Keratinocyte (primary cell): ENCODE measurements around the gene HBA2. TPM values are rescaled to one million over a fixed set of nuclear protein-coding genes. Genes with fewer than 3 reads are reported as not detected.

ENCODE experiments used
- DNase-seq: peaks from one replicate; pipeline ENCODE4 v3.0.0-alpha.2; 2011; ENCODE audit warnings: low read depth, missing footprints, low spot score
- FAIRE-seq: peaks from 2 replicates; lab custom pipeline; 2011; peaks lifted over from hg19 to GRCh38; lab: Jason Lieb, UNC
- H2AFZ ChIP-seq: 2 replicates; pipeline ENCODE4 v1.6.0; 2012; ENCODE audit warnings: low read length, control low read depth, inconsistent platforms; ENCODE audit not compliant: control insufficient read depth
- H3K27ac ChIP-seq: 2 replicates; pipeline ENCODE4 v1.5.1; 2011; ENCODE audit warnings: low read length; ENCODE audit not compliant: control insufficient read depth, insufficient read depth
- H3K27me3 ChIP-seq: 3 replicates; pipeline ENCODE4 v1.6.0; 2011; ENCODE audit warnings: low read length; ENCODE audit not compliant: control insufficient read depth, insufficient read depth; ENCODE audit errors: extremely low read depth
- H3K36me3 ChIP-seq, 2 experiments: 2 replicates in 1 of 2; 3 replicates in 1 of 2; pipeline ENCODE4 v1.5.1; 2011; ENCODE audit warnings: low read length in 2 of 2, mild to moderate bottlenecking in 1 of 2; ENCODE audit not compliant: control insufficient read depth in 2 of 2, insufficient read depth in 2 of 2; ENCODE audit errors: extremely low read depth in 1 of 2
- H3K4me1 ChIP-seq: 3 replicates; pipeline ENCODE4 v1.5.1; 2011; ENCODE audit warnings: low read length; ENCODE audit not compliant: control insufficient read depth, insufficient read depth; ENCODE audit errors: extremely low read depth
- H3K4me2 ChIP-seq: 3 replicates; pipeline ENCODE4 v1.6.0; 2011; ENCODE audit warnings: low read depth, low read length; ENCODE audit not compliant: control insufficient read depth, insufficient read depth; ENCODE audit errors: extremely low read depth
- H3K4me3 ChIP-seq, 3 experiments: fragments of 200-600 bp in 1 of 3; sonication (generic) in 1 of 3; 2 replicates in 2 of 3; 3 replicates in 1 of 3; pipeline ENCODE4 v1.5.1; 2011 to 2016; ENCODE audit warnings: low read length in 3 of 3, mild to moderate bottlenecking in 3 of 3, control low read depth in 2 of 3, inconsistent platforms in 1 of 3, low read depth in 1 of 3, mixed read lengths in 1 of 3, mixed run types in 1 of 3, moderate library complexity in 1 of 3; ENCODE audit not compliant: control insufficient read depth in 2 of 3, insufficient read depth in 2 of 3; ENCODE audit errors: extremely low read depth in 1 of 3
- H3K79me2 ChIP-seq: 2 replicates; pipeline ENCODE4 v1.6.0; 2012; ENCODE audit warnings: low read length; ENCODE audit not compliant: control insufficient read depth, insufficient read depth
- H3K9ac ChIP-seq: 3 replicates; pipeline ENCODE4 v1.6.0; 2011; ENCODE audit warnings: low read length; ENCODE audit not compliant: control insufficient read depth, insufficient read depth; ENCODE audit errors: extremely low read depth
- H3K9me1 ChIP-seq: 3 replicates; pipeline ENCODE4 v1.6.0; 2011; ENCODE audit warnings: low read length; ENCODE audit not compliant: control insufficient read depth, insufficient read depth; ENCODE audit errors: extremely low read depth
- H3K9me3 ChIP-seq: 2 replicates; pipeline ENCODE4 v1.5.1; 2012; ENCODE audit warnings: low read depth, low read length; ENCODE audit not compliant: control insufficient read depth
- H4K20me1 ChIP-seq: 3 replicates; pipeline ENCODE4 v1.6.0; 2011; ENCODE audit warnings: low read length; ENCODE audit not compliant: control insufficient read depth, insufficient read depth; ENCODE audit errors: extremely low read depth
- EZH2 ChIP-seq: IDR thresholded peaks from one replicate; pipeline ENCODE4 v1.6.1; 2012; ENCODE audit warnings: inconsistent platforms, mild to moderate bottlenecking, low read length, moderate library complexity
- dilution Hi-C: fragments of 300-500 bp; cut with MboI; formaldehyde crosslinking; loops from one replicate; pipeline ENCODE4 v1.7.0; 2020; ENCODE audit warnings: low sequenced_read_pairs; ENCODE audit not compliant: extremely low pct_ligation_motif_present
- polyA plus RNA-seq, 5 experiments: library from polyadenylated mRNA; depleted of rRNA in 3 of 5; stranded (reverse) in 3 of 5; stranded (forward) in 1 of 5; unstranded in 1 of 5; fragments of >200 nt; gene quantifications; 1 replicate in 1 of 5; 2 replicates in 3 of 5; 3 replicates in 1 of 5; pipeline versions ENCODE4 v1.2.1 to v1.2.3, GENCODE V29; 2011 to 2012; ENCODE audit warnings: missing spikeins in 2 of 5, low read depth in 1 of 5, low replicate concordance in 1 of 5
- TF ChIP-seq, protein P1 (sequence below), 3 experiments: IDR thresholded peaks in 1 of 3; conservative IDR thresholded peaks in 1 of 3; optimal IDR thresholded peaks in 1 of 3; 2 replicates in 2 of 3; 3 replicates in 1 of 3; pipeline versions ENCODE3 to v1.5.1; 2011; ENCODE audit warnings: low read length in 3 of 3, mild to moderate bottlenecking in 3 of 3, moderate library complexity in 2 of 3, control low read depth in 1 of 3, inconsistent platforms in 1 of 3; ENCODE audit not compliant: insufficient read depth in 2 of 3; ENCODE audit errors: extremely low read depth in 1 of 3

The HBA2 gene
- polyA plus RNA-seq, 1 donor (not counting 4 experiments of a cell fraction or from before 2014, with no cell fraction given) = not detected

DNA sequence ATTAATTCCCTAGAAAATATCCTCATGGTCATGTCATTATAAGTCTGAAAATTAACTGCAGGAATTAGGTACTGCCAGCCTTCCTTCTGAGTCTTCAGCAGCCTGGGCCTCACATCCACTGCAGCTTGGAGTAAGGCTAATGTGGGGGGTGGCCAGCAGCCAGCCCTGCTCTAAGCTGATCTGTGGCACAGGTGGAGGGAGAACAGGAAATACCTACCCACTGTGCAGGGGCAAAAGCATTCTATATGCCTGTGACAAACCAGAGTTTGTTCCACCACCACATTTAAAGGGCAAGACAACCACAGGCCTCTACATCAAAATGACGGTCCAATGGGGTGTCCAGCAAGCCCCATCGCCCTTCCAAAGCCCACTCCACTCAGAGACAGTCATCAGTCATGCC, 43.6 kb upstream of the HBA2 start:
- no peak for FAIRE-seq

GRCh38 chr16:130533-131173, 42.0 kb upstream of the HBA2 start:
- no peak for FAIRE-seq

More for the DNA sequence above, 43.6 kb upstream of the HBA2 start:
- Histone ChIP-seq H3K4me2 (no peak overlapping the region), H3K4me1 (no peaks in the 10 kb centered on the region), H3K9me1 (no peaks in the 10 kb centered on the region), H3K4me3 (no peak overlapping the region), H3K36me3 (peaks cover 4 to 7% of the 10 kb centered on the region in 2 experiments), H4K20me1 (peaks cover 2% of the 10 kb centered on the region), H2AFZ (no peak overlapping the region), H3K27ac (no peak overlapping the region), H3K9ac (no peak overlapping the region), H3K9me3 (no peaks in the 10 kb centered on the region), H3K79me2 (peaks cover 22% of the 10 kb centered on the region), H3K27me3 (no peaks in the 10 kb centered on the region)
- TF ChIP-seq, protein P1, sequence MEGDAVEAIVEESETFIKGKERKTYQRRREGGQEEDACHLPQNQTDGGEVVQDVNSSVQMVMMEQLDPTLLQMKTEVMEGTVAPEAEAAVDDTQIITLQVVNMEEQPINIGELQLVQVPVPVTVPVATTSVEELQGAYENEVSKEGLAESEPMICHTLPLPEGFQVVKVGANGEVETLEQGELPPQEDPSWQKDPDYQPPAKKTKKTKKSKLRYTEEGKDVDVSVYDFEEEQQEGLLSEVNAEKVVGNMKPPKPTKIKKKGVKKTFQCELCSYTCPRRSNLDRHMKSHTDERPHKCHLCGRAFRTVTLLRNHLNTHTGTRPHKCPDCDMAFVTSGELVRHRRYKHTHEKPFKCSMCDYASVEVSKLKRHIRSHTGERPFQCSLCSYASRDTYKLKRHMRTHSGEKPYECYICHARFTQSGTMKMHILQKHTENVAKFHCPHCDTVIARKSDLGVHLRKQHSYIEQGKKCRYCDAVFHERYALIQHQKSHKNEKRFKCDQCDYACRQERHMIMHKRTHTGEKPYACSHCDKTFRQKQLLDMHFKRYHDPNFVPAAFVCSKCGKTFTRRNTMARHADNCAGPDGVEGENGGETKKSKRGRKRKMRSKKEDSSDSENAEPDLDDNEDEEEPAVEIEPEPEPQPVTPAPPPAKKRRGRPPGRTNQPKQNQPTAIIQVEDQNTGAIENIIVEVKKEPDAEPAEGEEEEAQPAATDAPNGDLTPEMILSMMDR (optimal IDR thresholded peaks at IDR 0.05 in 1 of 3, IDR thresholded peaks at IDR 0.05 in 1 of 3, conservative IDR thresholded peaks at IDR 0.05 in 1 of 3; ENCODE audit: extremely low read depth in 1 of 3, insufficient read depth in 2 of 3, low read length in 3 of 3) = no peak
- TF ChIP-seq EZH2 = no peak
- no peak for DNase-seq
- dilution Hi-C loops = no loop called here

More at GRCh38 chr16:130533-131173, 42.0 kb upstream of the HBA2 start:
- H3K9ac ChIP-seq = no peak overlapping the region
- H3K27me3 ChIP-seq = no peaks in the 10 kb centered on the region
- no peaks in the 10 kb centered on the region for H4K20me1 ChIP-seq
- no peak overlapping the region for H3K4me2 ChIP-seq
- H3K4me3 ChIP-seq = no peak overlapping the region
- H3K27ac ChIP-seq = no peak overlapping the region
- peaks cover 33% of the 10 kb centered on the region for H3K79me2 ChIP-seq
- no peak for DNase-seq
- TF ChIP-seq, protein P1 (optimal IDR thresholded peaks at IDR 0.05 in 1 of 3, IDR thresholded peaks at IDR 0.05 in 1 of 3, conservative IDR thresholded peaks at IDR 0.05 in 1 of 3; ENCODE audit: extremely low read depth in 1 of 3, insufficient read depth in 2 of 3, low read length in 3 of 3) = no peak
- no peak for TF ChIP-seq EZH2
- H2AFZ ChIP-seq = no peak overlapping the region
- no peaks in the 10 kb centered on the region for H3K4me1 ChIP-seq
- no peaks in the 10 kb centered on the region for H3K9me1 ChIP-seq
- H3K9me3 ChIP-seq = no peaks in the 10 kb centered on the region
- peaks cover 2 to 7% of the 10 kb centered on the region in 2 experiments for H3K36me3 ChIP-seq
- dilution Hi-C loops = no loop called here
